GM12878 (cell line): ENCODE measurements around the gene HJV. TPM values are rescaled to one million over a fixed set of nuclear protein-coding genes. Genes with fewer than 3 reads are reported as not detected.
"Not testable (repeated sequence)": the region's sequence is repeated elsewhere in the genome, so short reads cannot be mapped to it uniquely, and the experiment has no call there.

Experiments used
- ATAC-seq: fragments of 200-7000 bp; cut with Tn5 transposase; 3 replicates; pipeline ENCODE4 v1.9.1; 2020; ENCODE audit warnings: mild to moderate bottlenecking, moderate library complexity
- BruUV-seq: library from RNA; stranded (reverse); fragments of 400-500 nt; replicated peaks from 2 replicates; lab custom pipeline; 2021; lab: Mats Ljungman, UMichigan
- CTCF ChIA-PET: fragments of 300-600 bp; sonication (Branson Sonifier 250); formaldehyde crosslinking; extraction: SDS; loops from one replicate; lab custom pipeline; 2021; ENCODE audit warnings: inconsistent platforms; lab: Yijun Ruan, JAX
- POLR2A ChIA-PET: fragments of 350-600 bp; formaldehyde crosslinking; extraction: SDS; loops from one replicate; lab custom pipeline; 2021; ENCODE audit warnings: inconsistent platforms; lab: Charles Lee
- RAD21 ChIA-PET: fragments of 300-600 bp; sonication (Branson Sonifier 250); formaldehyde crosslinking; loops from one replicate; lab custom pipeline; 2023; ENCODE audit warnings: antibody characterized with exemption; ENCODE audit not compliant: unreplicated experiment; lab: Charles Lee
- SMC1A ChIA-PET: fragments of 300-600 bp; sonication (Branson Sonifier 250); formaldehyde crosslinking; loops from one replicate; lab custom pipeline; 2023; ENCODE audit not compliant: unreplicated experiment, uncharacterized antibody; lab: Charles Lee
- DNase-seq: peaks from one replicate; pipeline ENCODE4 v3.0.0-alpha.2; 2011; ENCODE audit warnings: low read depth, low spot score
- FAIRE-seq: peaks from 3 replicates; lab custom pipeline; 2011; peaks lifted over from hg19 to GRCh38; lab: Jason Lieb, UNC
- H2AFZ ChIP-seq: 2 replicates; pipeline ENCODE4 v1.6.0; 2011; ENCODE audit warnings: low read depth, low read length, control low read depth; ENCODE audit not compliant: control insufficient read depth
- H3K27ac ChIP-seq: 2 replicates; pipeline ENCODE4 v1.5.1; 2011; ENCODE audit warnings: control low read depth; ENCODE audit not compliant: control insufficient read depth, insufficient read depth
- H3K27me3 ChIP-seq, 2 experiments: replicated peaks in 1 of 2; 2 replicates each; pipeline versions ENCODE4 v1.6.0 to v1.6.1; 2011; ENCODE audit warnings: low read length in 1 of 2; ENCODE audit not compliant: control insufficient read depth in 2 of 2, insufficient read depth in 2 of 2
- H3K36me3 ChIP-seq, 2 experiments: 2 replicates each; pipeline ENCODE4 v1.5.1; 2011; ENCODE audit warnings: low read length in 1 of 2; ENCODE audit not compliant: control insufficient read depth in 2 of 2, insufficient read depth in 2 of 2
- H3K4me1 ChIP-seq: 2 replicates; pipeline ENCODE4 v1.6.1; 2011; ENCODE audit warnings: mild to moderate bottlenecking, low read length, moderate library complexity, mixed read lengths; ENCODE audit not compliant: control insufficient read depth, insufficient read depth
- H3K4me2 ChIP-seq: 2 replicates; pipeline ENCODE4 v1.6.0; 2011; ENCODE audit warnings: control low read depth; ENCODE audit not compliant: control insufficient read depth, insufficient read depth
- H3K4me3 ChIP-seq: fragments of 200-600 bp; sonication (generic); 2 replicates; pipeline ENCODE4 v1.5.1; 2016
- H3K79me2 ChIP-seq: 2 replicates; pipeline ENCODE4 v1.6.0; 2011; ENCODE audit warnings: low read length; ENCODE audit not compliant: control insufficient read depth, insufficient read depth
- H3K9ac ChIP-seq: 2 replicates; pipeline ENCODE4 v1.8.0; 2011; ENCODE audit warnings: low read length, control low read depth, mixed read lengths; ENCODE audit not compliant: control insufficient read depth, insufficient read depth
- H3K9me3 ChIP-seq: replicated peaks from 3 replicates; pipeline ENCODE4 v1.5.1; 2011; ENCODE audit warnings: mild to moderate bottlenecking, low read length; ENCODE audit not compliant: control insufficient read depth, insufficient read depth
- H4K20me1 ChIP-seq: 2 replicates; pipeline ENCODE4 v1.6.0; 2011; ENCODE audit not compliant: control insufficient read depth, insufficient read depth
- CEBPB ChIP-seq, 2 experiments: fragments of 150-350 bp in 1 of 2; IDR thresholded peaks; 2 replicates each; pipeline ENCODE4 v1.6.1; 2012 to 2014; ENCODE audit warnings: low read depth in 2 of 2, low read length in 2 of 2, borderline replicate concordance in 1 of 2, inconsistent platforms in 1 of 2
- EGR1 ChIP-seq, 2 experiments: IDR thresholded peaks; 1 replicate in 1 of 2; 2 replicates in 1 of 2; pipeline ENCODE4 v1.6.1; 2011 to 2012; ENCODE audit warnings: low read depth in 2 of 2, low read length in 2 of 2, borderline replicate concordance in 1 of 2, mild to moderate bottlenecking in 1 of 2, moderate library complexity in 1 of 2
- EZH2 ChIP-seq: IDR thresholded peaks from 2 replicates; pipeline ENCODE4 v1.6.1; 2012; ENCODE audit warnings: low read depth, mild to moderate bottlenecking, control low read depth, inconsistent platforms, low read length, borderline replicate concordance; ENCODE audit not compliant: control insufficient read depth
- GABPA ChIP-seq: IDR thresholded peaks from 2 replicates; pipeline ENCODE4 v1.6.1; 2014; ENCODE audit warnings: antibody characterized with exemption, low read depth, mild to moderate bottlenecking, inconsistent platforms
- HDAC6 ChIP-seq: fragments of 200-600 bp; sonication (generic); IDR thresholded peaks from one replicate; pipeline ENCODE4 v1.8.0; 2017; ENCODE audit warnings: antibody characterized with exemption; ENCODE audit not compliant: unreplicated experiment
- IKZF1 ChIP-seq: fragments of 450-650 bp; conservative IDR thresholded peaks from 2 replicates; pipeline ENCODE4 v1.6.1; 2017; ENCODE audit warnings: antibody characterized with exemption, mild to moderate bottlenecking
- JUNB ChIP-seq: IDR thresholded peaks from 2 replicates; pipeline ENCODE4 v1.6.1; 2016; ENCODE audit warnings: antibody characterized with exemption, mild to moderate bottlenecking
- KLF5 ChIP-seq: fragments of 450-650 bp; IDR thresholded peaks from 2 replicates; pipeline ENCODE4 v1.6.1; 2014; ENCODE audit warnings: mild to moderate bottlenecking; ENCODE audit not compliant: partially characterized antibody
- MEF2B ChIP-seq: fragments of 450-650 bp; IDR thresholded peaks from 2 replicates; pipeline ENCODE4 v1.6.1; 2018; ENCODE audit warnings: mild to moderate bottlenecking, moderate library complexity; ENCODE audit not compliant: partially characterized antibody, poor library complexity, severe bottlenecking
- MTA3 ChIP-seq: IDR thresholded peaks from 2 replicates; pipeline ENCODE4 v1.6.1; 2012; ENCODE audit warnings: low read length, inconsistent platforms, borderline replicate concordance
- NFIC ChIP-seq: IDR thresholded peaks from 2 replicates; pipeline ENCODE4 v1.6.1; 2012; ENCODE audit warnings: low read depth, mild to moderate bottlenecking, inconsistent platforms, low read length, moderate library complexity
- PAX5 ChIP-seq: IDR thresholded peaks from 2 replicates; pipeline ENCODE4 v1.6.1; 2011; ENCODE audit warnings: low read depth, low read length, borderline replicate concordance
- POLR2AphosphoS2 ChIP-seq: IDR thresholded peaks from 2 replicates; pipeline ENCODE4 v1.6.1; 2011; ENCODE audit warnings: low read depth, mild to moderate bottlenecking, low read length, improper control_type of control experiment, moderate library complexity
- POLR2AphosphoS5 ChIP-seq: IDR thresholded peaks from 2 replicates; pipeline ENCODE4 v1.6.1; 2011; ENCODE audit warnings: mild to moderate bottlenecking, low read length, inconsistent platforms
- PRDM15 ChIP-seq: fragments of 450-650 bp; formaldehyde crosslinking; IDR thresholded peaks from 2 replicates; pipeline ENCODE4 v1.4.0; 2020; ENCODE audit warnings: mild to moderate bottlenecking, moderate library complexity
- SP1 ChIP-seq: IDR thresholded peaks from one replicate; pipeline ENCODE4 v1.6.1; 2011; ENCODE audit warnings: low read depth, low read length
- TAF1 ChIP-seq: IDR thresholded peaks from 2 replicates; pipeline ENCODE4 v1.6.1; 2011; ENCODE audit warnings: mild to moderate bottlenecking, low read depth, low read length, borderline replicate concordance
- TCF7 ChIP-seq: IDR thresholded peaks from 2 replicates; pipeline ENCODE4 v1.6.1; 2014; ENCODE audit warnings: antibody characterized with exemption, borderline replicate concordance
- ZBED1 ChIP-seq: IDR thresholded peaks from 2 replicates; pipeline ENCODE4 v1.6.1; 2016; ENCODE audit warnings: borderline replicate concordance
- ZNF24 ChIP-seq: fragments of 450-650 bp; IDR thresholded peaks from 2 replicates; pipeline ENCODE4 v1.6.1; 2017; ENCODE audit warnings: antibody characterized with exemption, mild to moderate bottlenecking
- ZSCAN29 ChIP-seq: fragments of 450-650 bp; IDR thresholded peaks from 2 replicates; pipeline ENCODE4 v1.6.1; 2017; ENCODE audit warnings: mild to moderate bottlenecking, moderate library complexity
- WGBS: methylation state at CpG from one replicate; pipeline ENCODE4 v1.1.6; 2016; ENCODE audit warnings: low lambda C conversion rate; ENCODE audit not compliant: insufficient replicate concordance, insufficient coverage; ENCODE audit errors: missing lambda C conversion rate; 5-methylcytosine and 5-hydroxymethylcytosine counted together
- in situ Hi-C: fragments of 300-500 bp; cut with MboI; formaldehyde crosslinking; loops from 9 replicates; pipeline ENCODE4 v1.14.3; 2018; ENCODE audit warnings: mixed read lengths
- intact Hi-C: fragments of 100-400 bp; cut with micrococcal nuclease; formaldehyde crosslinking; loops from one replicate; pipeline ENCODE4 v1.14.2; 2022; ENCODE audit not compliant: unreplicated experiment
- polyA plus RNA-seq, 11 experiments: library from polyadenylated mRNA; depleted of rRNA in 4 of 11; unstranded in 6 of 11; stranded (reverse) in 5 of 11; fragments of >200 nt; fragmentation: Nextera tagmentation in 4 of 11; fragmentation: Illumina TruSeq in 1 of 11; extraction: Ambion mirVana in 4 of 11; extraction: Trizol in 1 of 11; gene quantifications; 1 replicate in 1 of 11; 2 replicates in 10 of 11; pipeline versions ENCODE4 v1.2.1 to v1.2.3, GENCODE V29; 2011 to 2016; ENCODE audit warnings: inconsistent platforms in 2 of 11, missing spikeins in 2 of 11, low read depth in 1 of 11
- total RNA-seq, 4 experiments: library from RNA; depleted of rRNA in 3 of 4; stranded (reverse); fragments of >200 nt in 3 of 4; fragmentation: Illumina TruSeq in 1 of 4; extraction: Trizol in 1 of 4; gene quantifications; 2 replicates each; pipeline versions ENCODE4 v1.2.1 to v1.2.3, GENCODE V29; 2013 to 2021

Gene HJV
- total and polyA plus RNA-seq, 10 of the 15 experiments (the other 5 are each of a cell fraction or from before 2014, with no cell fraction given), result not detected

DNA sequence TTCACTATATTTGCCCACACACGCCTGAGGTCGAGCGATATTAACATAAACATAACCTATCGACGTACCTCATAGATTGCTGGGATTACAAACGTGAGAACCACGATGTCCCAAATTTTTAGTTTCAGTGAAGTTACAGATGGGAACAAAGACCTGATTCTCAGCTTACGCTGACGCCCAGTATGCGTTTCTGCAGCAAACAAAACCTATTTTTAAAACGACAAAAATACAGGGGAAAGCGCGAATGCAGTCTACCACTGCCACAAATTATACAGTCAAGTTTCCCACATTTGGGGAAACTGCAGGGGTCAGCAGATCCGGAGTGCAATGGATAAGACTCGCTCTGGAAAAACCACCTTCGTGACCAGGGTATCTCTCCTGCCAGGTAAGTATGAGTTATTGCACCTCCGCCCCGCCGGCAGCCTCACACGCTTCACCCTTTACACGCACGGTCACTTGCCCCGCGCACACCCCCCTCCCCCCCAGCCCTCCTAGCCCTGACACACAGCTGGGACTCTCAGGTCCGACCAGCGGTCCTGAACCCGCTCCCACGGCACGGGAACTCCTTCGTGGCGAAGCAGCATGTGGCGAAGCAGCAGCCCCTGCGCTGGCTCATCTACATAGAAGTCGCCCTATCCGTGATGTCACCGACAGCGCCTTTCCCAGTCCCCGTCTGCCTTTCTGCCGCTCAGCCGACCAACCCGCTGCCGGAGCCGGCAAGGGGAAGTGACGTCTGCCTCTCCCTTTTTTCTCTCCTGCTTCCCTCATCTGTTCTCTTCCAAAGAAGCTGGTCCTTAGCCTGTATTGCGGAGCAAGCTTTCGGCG lies 30.5 kb upstream of the HJV start:
- H3K9me3 ChIP-seq, H3K36me3 ChIP-seq, H3K27me3 ChIP-seq, H3K27ac ChIP-seq, in situ Hi-C loops, H3K79me2 ChIP-seq, H4K20me1 ChIP-seq, H3K9ac ChIP-seq, H3K4me1 ChIP-seq: not testable (repeated sequence)
- SMC1A ChIA-PET, result interaction anchor here (0.8 to 2.8 kb wide), 2 partner anchors 15 to 20 kb away, joined by 3 to 15 read pairs; no protein-coding TSS in a partner anchor
- intact Hi-C loops, result loop anchor here (2.0 kb wide), 1 partner anchor 13 kb away; no protein-coding TSS in a partner anchor
- H3K4me3 ChIP-seq, result 0 out of 2 replicates have a peak overlapping the region, but pooled peaks have one; percentile 41
- DNase-seq, result peak; percentile 93
- H3K4me2 ChIP-seq, result peak overlapping the region; percentile 49
- TSS peak; percentile 100 for BruUV-seq
- peak overlapping the region; percentile 63 for H2AFZ ChIP-seq
- ATAC-seq, result peak; percentile 95
- CTCF ChIA-PET, result interaction anchor here (0.6 to 1.2 kb wide), 2 partner anchors 16 to 26 kb away, joined by 3 to 5 read pairs; no protein-coding TSS in a partner anchor
- WGBS, result 2% methylated on average over 47 of the region's 47 CpGs
- FAIRE-seq, result peak; percentile 62
- RAD21 ChIA-PET, result interaction anchor here (3.7 kb wide), 1 partner anchor 14 kb away, joined by 18 read pairs; no protein-coding TSS in a partner anchor
- POLR2A ChIA-PET, result interaction anchor here (0.5 to 1.9 kb wide), 3 partner anchors 8 to 19 kb away, joined by 3 to 18 read pairs (median 3); no protein-coding TSS in a partner anchor
- 0 out of 2 replicates have a peak, but pooled peaks have one; percentile 14 for TF ChIP-seq ZNF24
- peak in 1 of 2 experiments; percentile 91; a peak in 1 of 4 replicates for TF ChIP-seq CEBPB (IDR thresholded peaks at IDR 0.05; ENCODE audit: borderline replicate concordance in 1 of 2, low read depth in 2 of 2, low read length in 2 of 2)
- peak; percentile 92 for TF ChIP-seq TCF7
- peak; percentile 100 for TF ChIP-seq MTA3
- peak; percentile 81 for TF ChIP-seq PAX5
- peak; percentile 38 for TF ChIP-seq MEF2B
- peak; percentile 58 for TF ChIP-seq JUNB
- TF ChIP-seq HDAC6, result peak; percentile 90
- TF ChIP-seq ZSCAN29, result peak; percentile 86
- peak; percentile 97 for TF ChIP-seq PRDM15 (CRISPR knock-in tag)
- peak; percentile 94 for TF ChIP-seq IKZF1
- TF ChIP-seq KLF5, result peak; percentile 95
- TF ChIP-seq ZBED1, result peak; percentile 100
- TF ChIP-seq NFIC, result peak; percentile 95
- peak; percentile 79 for TF ChIP-seq TAF1
- TF ChIP-seq EZH2, result peak; percentile 93; the same call in 1 of the 2 replicates
- TF ChIP-seq SP1, result peak; percentile 83
- TF ChIP-seq EGR1 (IDR thresholded peaks at IDR 0.05; ENCODE audit: borderline replicate concordance in 1 of 2, low read depth in 2 of 2, low read length in 2 of 2), result peak; percentile 56 to 90
- TF ChIP-seq POLR2AphosphoS5, result peak; percentile 99
- peak; percentile 63; the same call in 1 of the 2 replicates for TF ChIP-seq GABPA
- TF ChIP-seq POLR2AphosphoS2, result peak; percentile 99
